Fibroblast of lung (primary cell): Measurements from ENCODE around the gene MIGA2.

ENCODE experiments used
- EZH2 ChIP-seq: IDR thresholded peaks from 2 replicates; pipeline ENCODE4 v1.5.1; 2012; ENCODE audit warnings: low read length, control low read depth, mild to moderate bottlenecking; ENCODE audit errors: missing control alignments
- TF ChIP-seq, protein P1 (sequence below), 2 donors: IDR thresholded peaks in 1 of 2; conservative IDR thresholded peaks in 1 of 2; 1 replicate in 1 of 2; 2 replicates in 1 of 2; pipeline ENCODE4 v1.5.1; 2011 to 2012; ENCODE audit warnings: low read length in 2 of 2, control low read depth in 1 of 2, inconsistent platforms in 1 of 2, low read depth in 1 of 2, mild to moderate bottlenecking in 1 of 2

DNA sequence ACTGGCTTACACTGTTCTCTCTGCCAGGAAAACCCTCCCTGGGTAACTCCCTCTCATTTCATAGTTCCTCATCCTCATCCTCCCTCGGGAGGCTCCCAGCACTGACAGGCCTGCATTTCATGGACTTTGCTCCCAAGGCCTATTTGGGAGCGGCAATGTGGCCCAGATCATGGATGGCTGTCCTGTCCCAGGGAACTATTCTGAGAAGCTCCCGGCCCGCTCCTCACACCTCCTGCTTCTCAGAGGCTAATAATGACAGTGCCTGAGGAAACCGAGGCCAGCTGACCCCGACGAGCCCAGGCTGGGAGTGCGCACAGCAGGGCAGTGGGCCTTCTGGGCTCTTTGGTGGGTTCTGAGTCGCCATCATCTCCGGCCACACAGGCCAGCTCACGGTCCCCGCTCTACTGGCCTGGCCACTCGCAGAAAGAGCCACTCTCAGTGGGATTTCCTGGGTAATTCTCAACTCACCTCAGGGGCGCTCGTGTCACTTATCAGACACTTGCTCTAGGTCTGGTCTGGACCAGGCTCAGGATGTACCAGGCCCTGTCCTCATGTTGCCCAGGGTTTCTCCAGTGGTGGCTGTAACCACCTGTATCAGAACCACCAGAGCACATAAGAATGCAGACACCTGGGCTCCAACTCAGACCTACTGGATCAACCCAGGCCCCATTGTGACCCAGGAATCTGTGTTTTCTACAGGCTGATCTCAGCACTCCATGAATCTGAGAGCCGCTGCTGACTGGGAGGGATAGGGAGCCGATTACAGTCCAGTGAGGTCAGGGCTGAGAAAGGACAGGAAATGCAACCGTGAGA, 42.5 kb downstream of the MIGA2 start:
- TF ChIP-seq, protein P1, sequence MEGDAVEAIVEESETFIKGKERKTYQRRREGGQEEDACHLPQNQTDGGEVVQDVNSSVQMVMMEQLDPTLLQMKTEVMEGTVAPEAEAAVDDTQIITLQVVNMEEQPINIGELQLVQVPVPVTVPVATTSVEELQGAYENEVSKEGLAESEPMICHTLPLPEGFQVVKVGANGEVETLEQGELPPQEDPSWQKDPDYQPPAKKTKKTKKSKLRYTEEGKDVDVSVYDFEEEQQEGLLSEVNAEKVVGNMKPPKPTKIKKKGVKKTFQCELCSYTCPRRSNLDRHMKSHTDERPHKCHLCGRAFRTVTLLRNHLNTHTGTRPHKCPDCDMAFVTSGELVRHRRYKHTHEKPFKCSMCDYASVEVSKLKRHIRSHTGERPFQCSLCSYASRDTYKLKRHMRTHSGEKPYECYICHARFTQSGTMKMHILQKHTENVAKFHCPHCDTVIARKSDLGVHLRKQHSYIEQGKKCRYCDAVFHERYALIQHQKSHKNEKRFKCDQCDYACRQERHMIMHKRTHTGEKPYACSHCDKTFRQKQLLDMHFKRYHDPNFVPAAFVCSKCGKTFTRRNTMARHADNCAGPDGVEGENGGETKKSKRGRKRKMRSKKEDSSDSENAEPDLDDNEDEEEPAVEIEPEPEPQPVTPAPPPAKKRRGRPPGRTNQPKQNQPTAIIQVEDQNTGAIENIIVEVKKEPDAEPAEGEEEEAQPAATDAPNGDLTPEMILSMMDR (conservative IDR thresholded peaks at IDR 0.05 in 1 of 2, IDR thresholded peaks at IDR 0.05 in 1 of 2; ENCODE audit: low read depth in 1 of 2, low read length in 2 of 2), result no peak
- no peak for TF ChIP-seq EZH2
